Measurements from ENCODE around the gene TNRC6B. TPM values are rescaled to one million over a fixed set of nuclear protein-coding genes. Genes with fewer than 3 reads are reported as not detected.
"Not testable (repeated sequence)": the region's sequence is repeated elsewhere in the genome, so short reads cannot be mapped to it uniquely, and the experiment has no call there.

Gene TNRC6B
- total and polyA plus RNA-seq, 2 experiments from 2014 or later, result 23.7 to 25.8 TPM

GRCh38 chr22:40310081-40310767, 132.5 kb downstream of the TNRC6B start:
- Histone ChIP-seq H3K4me1 (ENCODE audit: insufficient read depth) (peaks cover 8% of the 10 kb centered on the region), H4K20me1 (ENCODE audit: insufficient read depth, poor library complexity, severe bottlenecking) (no peaks in the 10 kb centered on the region), H3K9me2 (replicated peaks; ENCODE audit: insufficient read depth) (no peaks in the 10 kb centered on the region), H3K4me2 (peak overlapping the region; percentile 55), H3K27me3 (no peaks in the 10 kb centered on the region), H3K4me3 (no peak overlapping the region), H2AFZ (no peak overlapping the region), H3K9me3 (ENCODE audit: low read depth) (no peaks in the 10 kb centered on the region), H3K36me3 (replicated peaks; ENCODE audit: insufficient read depth, low read depth) (no peaks in the 10 kb centered on the region), H3K79me2 (peaks cover 5% of the 10 kb centered on the region), H3K27ac (peak overlapping the region; percentile 73)
- no peak for TF ChIP-seq EZH2phosphoT487 (IDR thresholded peaks at IDR 0.05; ENCODE audit: low read depth, severe bottlenecking, unreplicated experiment)
- TF ChIP-seq CTCF (IDR thresholded peaks at IDR 0.05; ENCODE audit: poor library complexity), result no peak
- no peak for TF ChIP-seq EZH2 (IDR thresholded peaks at IDR 0.05; ENCODE audit: borderline replicate concordance)
- WGBS (ENCODE audit: low lambda C conversion rate, missing lambda C conversion rate), result 61% methylated on average over 9 of the region's 9 CpGs
- DNase-seq (ENCODE audit: low spot score), result peak; percentile 61

GRCh38 chr22:40310768-40311120, 133.0 kb downstream of the TNRC6B start:
- no peak for TF ChIP-seq EZH2 (IDR thresholded peaks at IDR 0.05; ENCODE audit: borderline replicate concordance)
- WGBS (ENCODE audit: low lambda C conversion rate, missing lambda C conversion rate), result 85% methylated on average over 5 of the region's 5 CpGs
- DNase-seq (ENCODE audit: low spot score), result no peak
- H3K9me3 ChIP-seq (ENCODE audit: low read depth), result no peaks in the 10 kb centered on the region
- no peaks in the 10 kb centered on the region for H3K9me2 ChIP-seq (replicated peaks; ENCODE audit: insufficient read depth)
- no peaks in the 10 kb centered on the region for H3K36me3 ChIP-seq (replicated peaks; ENCODE audit: insufficient read depth, low read depth)
- H3K4me3 ChIP-seq, result no peak overlapping the region
- H3K4me2 ChIP-seq, result peak overlapping the region; percentile 55
- peak overlapping the region; percentile 73 for H3K27ac ChIP-seq
- H3K27me3 ChIP-seq, result no peaks in the 10 kb centered on the region
- peaks cover 8% of the 10 kb centered on the region for H3K4me1 ChIP-seq (ENCODE audit: insufficient read depth)
- no peaks in the 10 kb centered on the region for H4K20me1 ChIP-seq (ENCODE audit: insufficient read depth, poor library complexity, severe bottlenecking)
- H3K79me2 ChIP-seq, result peaks cover 5% of the 10 kb centered on the region
- H2AFZ ChIP-seq, result no peak overlapping the region

GRCh38 chr22:40311646-40312045, 133.9 kb downstream of the TNRC6B start:
- not testable (repeated sequence) for H3K4me1 ChIP-seq (ENCODE audit: insufficient read depth); H3K4me3 ChIP-seq; H2AFZ ChIP-seq; H3K27me3 ChIP-seq; H3K9me3 ChIP-seq (ENCODE audit: low read depth); H3K9me2 ChIP-seq (replicated peaks; ENCODE audit: insufficient read depth); H3K79me2 ChIP-seq; DNase-seq (ENCODE audit: low spot score); H3K36me3 ChIP-seq (replicated peaks; ENCODE audit: insufficient read depth, low read depth); H3K4me2 ChIP-seq; H3K27ac ChIP-seq; H4K20me1 ChIP-seq (ENCODE audit: insufficient read depth, poor library complexity, severe bottlenecking)
- 97% methylated on average over 12 of the region's 12 CpGs for WGBS (ENCODE audit: low lambda C conversion rate, missing lambda C conversion rate)

GRCh38 chr22:40312050-40312449, 134.3 kb downstream of the TNRC6B start:
- H3K9me2 ChIP-seq (replicated peaks; ENCODE audit: insufficient read depth), result no peaks in the 10 kb centered on the region
- no peak overlapping the region for H2AFZ ChIP-seq
- no peaks in the 10 kb centered on the region for H3K36me3 ChIP-seq (replicated peaks; ENCODE audit: insufficient read depth, low read depth)
- no peak for TF ChIP-seq CTCF (IDR thresholded peaks at IDR 0.05; ENCODE audit: poor library complexity)
- no peak for TF ChIP-seq EZH2phosphoT487 (IDR thresholded peaks at IDR 0.05; ENCODE audit: low read depth, severe bottlenecking, unreplicated experiment)
- no peak for TF ChIP-seq EZH2 (IDR thresholded peaks at IDR 0.05; ENCODE audit: borderline replicate concordance)
- peak overlapping the region; percentile 33 for H3K27ac ChIP-seq
- H3K79me2 ChIP-seq, result peaks cover 5% of the 10 kb centered on the region
- H3K4me3 ChIP-seq, result no peak overlapping the region
- DNase-seq (ENCODE audit: low spot score), result no peak
- H3K4me1 ChIP-seq (ENCODE audit: insufficient read depth), result peaks cover 8% of the 10 kb centered on the region
- H3K4me2 ChIP-seq, result no peak overlapping the region
- H4K20me1 ChIP-seq (ENCODE audit: insufficient read depth, poor library complexity, severe bottlenecking), result no peaks in the 10 kb centered on the region
- no peaks in the 10 kb centered on the region for H3K27me3 ChIP-seq
- 94% methylated on average over 2 of the region's 2 CpGs for WGBS (ENCODE audit: low lambda C conversion rate, missing lambda C conversion rate)
- no peaks in the 10 kb centered on the region for H3K9me3 ChIP-seq (ENCODE audit: low read depth)
